IPS-18c (cell line): ENCODE data around the gene KCNJ3.
"Not testable (repeated sequence)": the region's sequence is repeated elsewhere in the genome, so short reads cannot be mapped to it uniquely, and the experiment has no call there.

ENCODE experiments used
- H3K4me3 ChIP-seq: 2 replicates; pipeline ENCODE4 v1.7.0; 2013; ENCODE audit warnings: low read depth, mild to moderate bottlenecking, low read length, moderate library complexity; ENCODE audit not compliant: insufficient read depth
- H3K9me3 ChIP-seq: one replicate; pipeline ENCODE4 v1.6.1; 2013; ENCODE audit warnings: mild to moderate bottlenecking, low read length, moderate library complexity; ENCODE audit not compliant: control insufficient read depth, insufficient read depth

KCNJ3 gene

GRCh38 chr2:154795651-154796050 lies 97.2 kb downstream of the KCNJ3 start:
- Histone ChIP-seq H3K4me3 (no peak overlapping the region), H3K9me3 (no peaks in the 10 kb centered on the region)

GRCh38 chr2:154804451-154804850 lies 106.0 kb downstream of the KCNJ3 start:
- H3K4me3 ChIP-seq, result no peak overlapping the region
- H3K9me3 ChIP-seq, result no peaks in the 10 kb centered on the region

- H3K9me3 ChIP-seq, result no peaks in the 10 kb centered on the region
Measured at GRCh38 chr2:154813636-154814035, 115.1 kb downstream of the KCNJ3 start.

GRCh38 chr2:154814856-154815255 lies 116.4 kb downstream of the KCNJ3 start:
- Histone ChIP-seq H3K9me3 (no peaks in the 10 kb centered on the region), H3K4me3 (no peak overlapping the region)

More at GRCh38 chr2:154813636-154814035, 115.1 kb downstream of the KCNJ3 start:
- no peak overlapping the region for H3K4me3 ChIP-seq

GRCh38 chr2:154825358-154825757 lies 126.9 kb downstream of the KCNJ3 start:
- Histone ChIP-seq H3K9me3 (no peaks in the 10 kb centered on the region), H3K4me3 (no peak overlapping the region)

- H3K9me3 ChIP-seq, result no peaks in the 10 kb centered on the region
- H3K4me3 ChIP-seq, result no peak overlapping the region
Measured at GRCh38 chr2:154826827-154827226, 128.3 kb downstream of the KCNJ3 start.

GRCh38 chr2:154827286-154827685 lies 128.8 kb downstream of the KCNJ3 start:
- Histone ChIP-seq H3K9me3 (no peaks in the 10 kb centered on the region), H3K4me3 (no peak overlapping the region)

GRCh38 chr2:154832711-154833110 lies 134.2 kb downstream of the KCNJ3 start:
- H3K9me3 ChIP-seq, result no peaks in the 10 kb centered on the region
- H3K4me3 ChIP-seq, result no peak overlapping the region

- H3K4me3 ChIP-seq, result no peak overlapping the region
- no peaks in the 10 kb centered on the region for H3K9me3 ChIP-seq
Measured at GRCh38 chr2:154836632-154837031, 138.1 kb downstream of the KCNJ3 start.

GRCh38 chr2:154837035-154837434 lies 138.5 kb downstream of the KCNJ3 start:
- no peaks in the 10 kb centered on the region for H3K9me3 ChIP-seq
- H3K4me3 ChIP-seq, result no peak overlapping the region

GRCh38 chr2:154844513-154844912 lies 146.0 kb downstream of the KCNJ3 start:
- H3K4me3 ChIP-seq, result no peak overlapping the region
- no peaks in the 10 kb centered on the region for H3K9me3 ChIP-seq

- Histone ChIP-seq H3K4me3 (no peak overlapping the region), H3K9me3 (no peaks in the 10 kb centered on the region)
Measured at GRCh38 chr2:154846842-154847241, 148.3 kb downstream of the KCNJ3 start.

GRCh38 chr2:154849482-154849881 lies 151.0 kb downstream of the KCNJ3 start:
- no peaks in the 10 kb centered on the region for H3K9me3 ChIP-seq
- H3K4me3 ChIP-seq, result no peak overlapping the region

GRCh38 chr2:154850532-154850931 lies 152.0 kb downstream of the KCNJ3 start:
- no peaks in the 10 kb centered on the region for H3K9me3 ChIP-seq
- no peak overlapping the region for H3K4me3 ChIP-seq

GRCh38 chr2:154855138-154855537 lies 156.6 kb downstream of the KCNJ3 start:
- no peak overlapping the region for H3K4me3 ChIP-seq
- no peaks in the 10 kb centered on the region for H3K9me3 ChIP-seq

GRCh38 chr2:154867151-154867550 lies 168.7 kb downstream of the KCNJ3 start:
- not testable (repeated sequence) for H3K4me3 ChIP-seq, H3K9me3 ChIP-seq

- Histone ChIP-seq H3K9me3 (no peaks in the 10 kb centered on the region), H3K4me3 (no peak overlapping the region)
Measured at GRCh38 chr2:154875999-154876398, 177.5 kb downstream of the KCNJ3 start.

- Histone ChIP-seq H3K4me3 (no peak overlapping the region), H3K9me3 (no peaks in the 10 kb centered on the region)
Measured at GRCh38 chr2:154882725-154883124, 184.2 kb downstream of the KCNJ3 start.

- Histone ChIP-seq H3K4me3 (no peak overlapping the region; the same call in 1 of the 2 replicates), H3K9me3 (no peaks in the 10 kb centered on the region)
Measured at GRCh38 chr2:154886316-154886715, 187.8 kb downstream of the KCNJ3 start.
